Central memory CD8-positive, alpha-beta T cell (primary cell): ENCODE results near the gene CALHM2.
A peak's percentile ranks its signal among the peaks of the same experiment; 100 is the strongest.
"Not testable (repeated sequence)": the region's sequence is repeated elsewhere in the genome, so short reads cannot be mapped to it uniquely, and the experiment has no call there.

Source experiments
- ATAC-seq: fragments of 150-1000 bp; cut with Tn5 transposase; replicated peaks from 2 replicates; pipeline ENCODE4 v1.10.0; 2022; ENCODE audit warnings: mild to moderate bottlenecking, moderate FRiP score, moderate number of reproducible peaks; ENCODE audit not compliant: poor library complexity, severe bottlenecking; ENCODE audit errors: extremely low read depth
- DNase-seq, 2 donors: peaks; one replicate each; pipeline ENCODE4 v3.0.0; 2021; ENCODE audit warnings: low spot score in 2 of 2
- H3K27ac Mint-ChIP-seq: one replicate; pipeline ENCODE4 v1.8.0; 2022; ENCODE audit warnings: low read depth, mild to moderate bottlenecking, moderate library complexity, mixed read lengths
- H3K27me3 Mint-ChIP-seq: one replicate; pipeline ENCODE4 v1.8.0; 2022; ENCODE audit warnings: mixed read lengths
- H3K36me3 Mint-ChIP-seq: one replicate; pipeline ENCODE4 v1.8.0; 2022; ENCODE audit warnings: mild to moderate bottlenecking, moderate library complexity, mixed read lengths; ENCODE audit not compliant: insufficient read depth
- H3K4me1 Mint-ChIP-seq: one replicate; pipeline ENCODE4 v1.8.0; 2022; ENCODE audit warnings: mixed read lengths
- H3K4me3 Mint-ChIP-seq: one replicate; pipeline ENCODE4 v1.8.0; 2022; ENCODE audit warnings: mild to moderate bottlenecking, moderate library complexity, mixed read lengths
- H3K9me3 Mint-ChIP-seq: one replicate; pipeline ENCODE4 v1.8.0; 2022; ENCODE audit warnings: mixed read lengths

CALHM2 gene

DNA sequence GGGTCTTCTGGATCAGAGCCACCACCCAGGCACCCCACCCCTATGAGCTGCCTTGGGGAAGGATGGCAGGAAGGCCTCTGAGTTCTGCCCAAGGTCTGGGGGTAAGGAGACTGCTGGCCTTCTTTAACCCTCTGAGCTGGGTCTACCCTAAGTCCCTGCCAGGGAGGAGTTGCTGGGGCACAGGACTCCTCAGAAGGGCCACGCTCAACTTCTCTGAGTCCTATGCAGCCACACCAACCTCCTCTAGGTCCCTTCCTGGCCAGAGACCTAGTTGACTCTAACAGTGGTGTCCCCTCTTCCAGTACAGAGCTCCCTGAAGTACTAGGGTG, 38.8 kb upstream of the CALHM2 start:
- H3K27ac Mint-ChIP-seq, result no peak overlapping the region
- ATAC-seq (peak; percentile 27), DNase-seq (no peak)
- H3K27me3 Mint-ChIP-seq, result peaks cover 42% of the 10 kb centered on the region
- peaks cover 20% of the 10 kb centered on the region for H3K4me1 Mint-ChIP-seq
- H3K36me3 Mint-ChIP-seq, result peaks cover 3% of the 10 kb centered on the region
- no peak overlapping the region for H3K4me3 Mint-ChIP-seq
- H3K9me3 Mint-ChIP-seq, result no peaks in the 10 kb centered on the region

DNA sequence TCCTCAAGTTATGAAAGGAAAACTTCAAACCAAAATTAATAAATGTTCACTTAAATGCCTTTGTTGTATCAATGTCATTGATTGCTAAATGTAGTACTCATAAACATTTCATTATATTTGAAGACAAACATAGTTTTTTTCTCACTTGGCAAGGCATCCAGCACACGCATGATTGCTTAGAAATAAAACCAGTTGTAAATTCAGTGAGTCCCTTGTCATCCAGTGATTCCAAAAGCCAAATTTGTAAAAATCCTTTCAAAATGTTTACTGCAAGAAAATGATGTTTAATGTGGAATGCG, 35.2 kb upstream of the CALHM2 start:
- ATAC-seq (no peak), DNase-seq (no peak)
- Mint-ChIP-seq H3K4me1 (peaks cover 13% of the 10 kb centered on the region), H3K36me3 (peaks cover 3% of the 10 kb centered on the region), H3K27ac (no peak overlapping the region), H3K27me3 (peaks cover 11% of the 10 kb centered on the region), H3K4me3 (no peak overlapping the region), H3K9me3 (no peaks in the 10 kb centered on the region)

DNA sequence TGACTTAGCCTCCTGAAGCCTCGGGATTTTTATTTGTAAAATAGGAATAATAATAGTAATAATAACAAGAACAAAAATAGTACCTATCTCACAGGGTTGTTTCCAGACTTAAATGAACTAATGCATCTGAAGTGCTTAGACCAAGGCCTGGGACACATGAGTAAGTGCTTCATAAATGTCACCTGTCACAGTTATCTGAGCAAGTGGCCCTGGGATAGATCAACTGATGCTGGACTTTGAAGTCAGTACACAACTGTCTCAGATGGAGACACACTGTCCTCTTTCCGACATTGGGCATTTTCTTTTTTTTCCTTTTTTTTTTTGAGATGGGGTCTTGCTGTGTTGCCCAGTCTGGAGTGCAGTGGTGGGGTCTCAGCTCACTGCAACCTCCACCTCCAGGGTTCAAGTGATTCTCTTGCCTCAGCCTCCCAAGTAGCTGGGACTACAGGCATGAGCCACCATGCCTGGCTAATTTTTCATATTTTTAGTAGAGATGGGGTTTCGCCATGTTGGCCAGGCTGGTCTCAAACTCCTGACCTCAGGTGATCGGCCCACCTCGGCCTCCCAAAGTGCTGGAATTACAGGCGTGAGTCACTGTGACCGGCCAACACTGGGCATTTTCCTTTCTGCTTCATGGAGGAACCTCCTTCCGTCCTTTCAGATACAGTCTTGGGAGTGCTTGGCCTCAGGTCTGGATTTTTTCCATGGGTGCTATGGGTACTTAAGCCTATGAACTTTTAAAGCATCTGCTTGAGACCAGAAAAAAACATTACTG, 34.7 kb upstream of the CALHM2 start:
- H3K4me3 Mint-ChIP-seq, DNase-seq, H3K9me3 Mint-ChIP-seq, H3K27me3 Mint-ChIP-seq, ATAC-seq, H3K36me3 Mint-ChIP-seq, H3K27ac Mint-ChIP-seq: not testable (repeated sequence)
- peaks cover 15% of the 10 kb centered on the region for H3K4me1 Mint-ChIP-seq

DNA sequence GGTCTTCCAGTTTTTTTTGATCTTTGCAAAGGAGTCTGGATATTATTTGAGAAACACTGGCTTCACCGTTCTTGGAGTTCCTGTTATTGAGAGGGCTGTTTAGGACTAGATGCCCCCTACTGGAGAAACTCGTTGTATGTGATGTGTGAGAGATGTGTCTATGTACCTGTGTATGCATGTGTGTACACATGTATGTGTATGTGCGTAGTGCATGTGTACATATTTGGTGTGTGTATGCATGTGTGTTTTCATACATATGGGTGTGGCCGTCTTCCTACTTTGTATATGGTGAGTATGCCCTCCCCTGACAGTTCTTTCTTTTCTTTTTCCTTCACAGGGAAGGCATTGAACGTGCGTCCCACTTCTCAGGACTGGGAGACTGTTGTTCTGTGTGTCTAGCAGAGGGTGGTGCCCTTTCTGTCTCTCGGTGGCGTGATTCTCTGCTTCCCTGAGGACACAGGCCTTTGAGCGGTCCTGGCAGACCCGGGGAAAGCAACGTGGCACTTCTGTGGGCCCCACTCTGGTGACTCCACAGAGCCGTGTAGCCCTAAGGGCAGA, 29.9 kb upstream of the CALHM2 start:
- Mint-ChIP-seq H3K27me3 (no peaks in the 10 kb centered on the region), H3K36me3 (no peaks in the 10 kb centered on the region), H3K4me3 (no peak overlapping the region), H3K27ac (no peak overlapping the region), H3K9me3 (no peaks in the 10 kb centered on the region), H3K4me1 (peaks cover 7% of the 10 kb centered on the region)
- ATAC-seq, result peak; percentile 67
- DNase-seq, result peak in 1 of 2 donors; percentile 24

DNA sequence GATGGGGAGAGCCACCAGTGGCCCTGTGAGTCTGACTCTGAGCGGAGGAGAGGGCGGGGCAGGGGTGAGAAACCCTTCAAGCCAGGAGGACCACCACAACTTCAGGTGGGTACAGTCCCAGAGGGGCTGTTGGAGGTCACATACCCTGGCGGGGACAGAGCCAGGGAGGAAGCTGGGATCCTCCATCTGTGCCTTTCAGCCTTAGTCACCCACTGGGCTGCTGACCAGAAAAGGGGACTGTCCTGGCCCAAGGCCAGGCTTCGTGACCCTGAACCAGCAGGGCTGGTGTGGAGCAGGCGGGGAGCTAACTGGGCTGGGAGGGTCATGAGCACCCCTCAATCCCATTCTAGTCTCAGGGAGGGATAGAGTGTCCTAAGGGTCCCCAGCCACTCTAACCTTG, 28.4 kb upstream of the CALHM2 start:
- no peaks in the 10 kb centered on the region for H3K36me3 Mint-ChIP-seq
- DNase-seq, result no peak
- peaks cover 7% of the 10 kb centered on the region for H3K4me1 Mint-ChIP-seq
- H3K27ac Mint-ChIP-seq, result no peak overlapping the region
- ATAC-seq, result no peak
- no peak overlapping the region for H3K4me3 Mint-ChIP-seq
- H3K27me3 Mint-ChIP-seq, result no peaks in the 10 kb centered on the region
- no peaks in the 10 kb centered on the region for H3K9me3 Mint-ChIP-seq

DNA sequence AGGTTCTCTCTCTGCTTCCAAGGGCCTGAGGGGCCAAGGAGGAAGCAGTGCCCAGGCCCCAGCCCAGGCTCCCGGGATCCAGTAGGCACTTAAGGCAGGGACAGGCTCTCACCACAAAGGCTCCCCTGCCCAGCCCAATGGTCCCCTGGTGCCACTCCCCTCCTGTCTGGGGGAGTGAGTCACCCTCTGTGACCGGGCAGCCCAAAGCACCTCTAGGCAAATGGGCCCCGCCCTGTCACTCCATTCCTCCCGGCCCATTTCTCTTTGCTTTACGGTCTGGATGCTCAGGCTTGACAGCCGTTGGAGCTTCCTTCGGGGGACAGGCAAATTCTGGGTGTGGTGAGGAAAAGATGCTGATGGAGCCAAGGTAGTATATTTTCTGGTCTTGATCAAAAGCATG, 27.0 kb upstream of the CALHM2 start, which contains the start of gene CALHM3:
CALHM3 (minus strand) TSS at position 106 of the 400 bp plus-strand sequence. CDS start 208 bp downstream, outside the sequence.
- Mint-ChIP-seq H3K27ac (no peak within 1 kb of the TSS), H3K9me3 (no peaks in the 10 kb centered on the region), H3K27me3 (no peaks in the 10 kb centered on the region), H3K36me3 (no peaks in the 10 kb centered on the region), H3K4me1 (peaks cover 7% of the 10 kb centered on the region), H3K4me3 (no peak within 1 kb of the TSS)
- DNase-seq, result no peak
- ATAC-seq, result no peak

DNA sequence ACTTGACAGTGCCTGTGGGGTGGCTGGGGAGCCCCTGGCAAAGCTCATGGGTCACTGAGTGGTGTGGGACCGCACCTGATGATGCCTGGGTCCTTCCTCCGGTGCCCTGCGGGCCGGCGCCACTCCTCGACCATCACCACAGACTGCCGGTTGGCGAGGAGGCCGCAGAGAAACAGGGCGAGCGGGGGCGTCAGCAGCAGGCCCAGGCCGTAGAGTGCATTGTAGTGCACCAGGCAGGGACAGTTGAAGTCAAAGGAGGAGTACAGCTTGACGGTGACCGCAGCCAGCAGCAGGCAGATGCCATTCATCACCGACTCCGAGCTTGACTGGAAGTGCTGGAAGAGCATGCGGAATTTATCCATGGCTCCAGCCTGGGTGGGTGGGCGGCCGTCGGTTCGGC, 26.5 kb upstream of the CALHM2 start:
- DNase-seq, result no peak
- H3K9me3 Mint-ChIP-seq, result no peaks in the 10 kb centered on the region
- H3K36me3 Mint-ChIP-seq, result no peaks in the 10 kb centered on the region
- no peak overlapping the region for H3K4me3 Mint-ChIP-seq
- H3K27ac Mint-ChIP-seq, result no peak overlapping the region
- H3K4me1 Mint-ChIP-seq, result peaks cover 7% of the 10 kb centered on the region
- H3K27me3 Mint-ChIP-seq, result no peaks in the 10 kb centered on the region
- no peak for ATAC-seq

DNA sequence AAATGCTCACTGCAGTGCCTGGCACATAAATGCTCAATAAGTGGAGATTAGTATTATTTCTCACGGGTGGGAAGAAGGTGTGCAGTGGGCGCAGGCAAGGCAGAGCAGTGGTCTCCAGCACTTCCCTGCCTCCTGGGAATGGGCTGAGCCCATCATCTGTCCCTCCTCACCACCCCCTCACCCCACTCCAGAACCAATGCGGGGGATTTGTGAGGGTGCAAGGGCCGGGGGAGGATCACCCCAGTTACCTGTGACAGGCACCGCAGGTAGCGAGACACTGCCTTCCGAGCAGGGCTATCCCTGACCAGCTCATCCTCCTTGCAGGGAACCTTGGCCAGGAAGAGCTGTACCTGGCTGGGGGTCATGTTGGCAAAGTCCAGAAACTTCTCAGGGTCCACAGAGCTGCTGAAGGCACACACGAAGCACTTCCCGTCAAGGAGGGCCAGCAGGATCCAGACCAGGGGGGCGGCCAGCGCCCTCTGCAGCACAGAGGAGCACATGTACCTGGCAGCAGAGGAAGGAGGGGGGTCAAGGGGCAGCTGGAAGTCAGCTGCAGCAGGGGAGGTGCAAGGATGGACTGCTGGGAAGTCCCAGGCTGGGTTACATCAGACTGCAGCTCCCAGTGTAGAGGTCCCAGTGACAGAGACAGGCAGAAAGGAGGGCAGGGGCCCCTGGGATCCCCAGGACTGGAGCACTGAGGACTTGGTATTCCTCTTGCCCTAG, 24.0 kb upstream of the CALHM2 start:
- H3K36me3 Mint-ChIP-seq, result no peaks in the 10 kb centered on the region
- ATAC-seq (no peak), DNase-seq (no peak)
- no peaks in the 10 kb centered on the region for H3K9me3 Mint-ChIP-seq
- H3K4me1 Mint-ChIP-seq, result peaks cover 10% of the 10 kb centered on the region
- no peaks in the 10 kb centered on the region for H3K27me3 Mint-ChIP-seq
- H3K4me3 Mint-ChIP-seq, result no peak overlapping the region
- no peak overlapping the region for H3K27ac Mint-ChIP-seq

DNA sequence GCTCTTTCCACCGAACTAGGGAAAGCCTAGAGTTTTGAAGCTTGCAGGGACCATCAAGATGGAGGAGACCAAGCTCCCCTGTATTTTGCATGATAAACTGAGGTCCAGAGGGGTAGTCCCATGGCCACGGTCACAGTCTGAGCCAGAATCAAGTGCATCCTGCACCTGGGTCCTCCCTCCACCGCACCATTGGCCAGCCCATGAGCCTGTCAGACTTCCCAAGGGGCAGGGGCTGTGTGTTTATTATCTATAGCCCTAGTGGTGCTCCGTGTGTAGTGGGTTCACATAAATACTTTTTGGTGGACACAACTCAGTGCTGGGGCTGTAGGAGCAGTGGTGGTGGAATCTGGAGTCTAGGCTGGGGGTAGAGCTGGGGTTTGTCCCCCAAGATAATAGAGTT, 23.3 kb upstream of the CALHM2 start:
- Mint-ChIP-seq H3K4me1 (peaks cover 17% of the 10 kb centered on the region), H3K4me3 (no peak overlapping the region), H3K27ac (no peak overlapping the region), H3K9me3 (no peaks in the 10 kb centered on the region), H3K36me3 (peaks cover 2% of the 10 kb centered on the region), H3K27me3 (no peaks in the 10 kb centered on the region)
- ATAC-seq (no peak), DNase-seq (no peak)

DNA sequence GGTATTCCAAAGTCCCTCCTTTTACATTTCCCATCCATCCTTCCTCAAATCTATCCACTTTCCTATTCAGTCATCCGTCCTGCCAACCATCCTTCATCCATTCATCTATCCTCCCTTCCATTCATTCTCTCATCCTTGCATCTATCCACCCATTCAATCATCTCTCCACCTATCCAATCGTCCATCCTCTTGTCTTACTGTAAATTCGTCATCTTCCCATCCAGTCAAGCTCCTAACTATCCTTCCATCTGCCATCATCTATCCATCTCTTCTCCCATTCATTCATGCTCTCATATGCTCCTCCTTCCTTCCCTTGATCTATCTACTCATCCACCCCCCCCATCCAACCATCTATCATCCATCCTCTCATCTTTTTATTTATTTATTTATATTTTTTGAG, 21.9 kb upstream of the CALHM2 start:
- Mint-ChIP-seq H3K4me1 (peaks cover 31% of the 10 kb centered on the region), H3K4me3 (no peak overlapping the region), H3K36me3 (peaks cover 2% of the 10 kb centered on the region), H3K9me3 (no peaks in the 10 kb centered on the region), H3K27ac (no peak overlapping the region), H3K27me3 (no peaks in the 10 kb centered on the region)
- DNase-seq (no peak), ATAC-seq (no peak)

DNA sequence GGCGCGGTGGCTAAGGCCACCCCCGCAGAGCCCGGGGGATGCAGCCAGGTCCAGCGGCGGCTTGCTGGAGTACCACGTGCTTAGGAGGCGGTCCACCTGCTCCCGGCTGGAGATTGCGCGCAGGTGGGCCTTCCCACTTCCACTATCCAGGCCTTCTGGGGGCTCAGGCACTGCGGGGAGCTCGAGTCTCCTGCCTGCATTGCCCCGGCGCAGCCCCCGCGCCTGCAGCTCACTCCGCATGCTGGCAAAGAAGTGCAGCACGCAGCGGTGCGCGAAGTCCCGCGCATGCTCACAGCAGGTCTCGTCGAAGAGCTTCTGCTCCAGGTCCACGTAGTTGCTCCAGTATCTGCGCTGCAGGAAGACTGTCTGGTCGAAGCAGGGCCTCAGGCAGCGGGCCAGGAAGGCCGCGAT, 21.1 kb upstream of the CALHM2 start:
- H3K36me3 Mint-ChIP-seq, result peaks cover 2% of the 10 kb centered on the region
- no peaks in the 10 kb centered on the region for H3K9me3 Mint-ChIP-seq
- no peak overlapping the region for H3K27ac Mint-ChIP-seq
- H3K27me3 Mint-ChIP-seq, result no peaks in the 10 kb centered on the region
- no peak overlapping the region for H3K4me3 Mint-ChIP-seq
- ATAC-seq (no peak), DNase-seq (no peak)
- H3K4me1 Mint-ChIP-seq, result peaks cover 31% of the 10 kb centered on the region

DNA sequence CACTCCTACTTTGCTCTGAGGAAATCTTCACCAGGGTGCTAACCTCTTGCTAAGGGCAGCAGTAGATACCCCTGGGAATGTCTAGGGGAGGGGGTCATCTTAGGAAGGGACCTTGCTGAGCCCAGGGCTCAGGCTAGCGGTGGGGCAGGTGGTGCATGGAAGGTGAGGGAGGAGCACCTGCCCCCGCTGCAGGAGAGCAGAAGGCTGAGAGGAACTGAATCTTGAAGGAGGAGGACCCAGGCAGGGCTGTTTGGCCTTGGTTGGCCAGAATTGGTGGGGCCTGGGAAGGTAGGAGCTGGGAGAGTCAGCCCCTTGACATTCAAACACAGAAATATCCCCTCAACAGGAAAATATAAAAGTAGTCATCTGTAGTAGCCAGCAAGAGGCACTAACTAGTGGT, 19.8 kb upstream of the CALHM2 start:
- peaks cover 37% of the 10 kb centered on the region for H3K4me1 Mint-ChIP-seq

More for the DNA sequence above, 19.8 kb upstream of the CALHM2 start:
- Mint-ChIP-seq H3K36me3 (peaks cover 3% of the 10 kb centered on the region), H3K27ac (peak overlapping the region; percentile 79), H3K9me3 (no peaks in the 10 kb centered on the region), H3K4me3 (peak overlapping the region; percentile 62), H3K27me3 (no peaks in the 10 kb centered on the region)
- ATAC-seq (no peak), DNase-seq (no peak)
